Retinal pigment epithelial cell (primary cell): ENCODE results near the gene ASIC2.

Experiments used
- DNase-seq: peaks from one replicate; pipeline ENCODE4 v3.0.0-alpha.2; 2010; ENCODE audit warnings: low read depth
- H3K4me3 ChIP-seq: 2 replicates; pipeline ENCODE4 v1.5.1; 2011; ENCODE audit warnings: mild to moderate bottlenecking, low read length, control low read depth, moderate library complexity
- CTCF ChIP-seq: conservative IDR thresholded peaks from 2 replicates; pipeline ENCODE4 v1.5.1; 2011; ENCODE audit warnings: low read depth, low read length, control low read depth, inconsistent platforms

Gene ASIC2

GRCh38 chr17:33137426-33137825 lies 155.7 kb downstream of the ASIC2 start:
- no peak for DNase-seq
- H3K4me3 ChIP-seq, result no peak overlapping the region
- no peak for TF ChIP-seq CTCF

- no peak for TF ChIP-seq CTCF
- DNase-seq, result no peak
- H3K4me3 ChIP-seq, result no peak overlapping the region
Measured at GRCh38 chr17:33135691-33136090, 157.4 kb downstream of the ASIC2 start.

- no peak for TF ChIP-seq CTCF
- H3K4me3 ChIP-seq, result no peak overlapping the region
- DNase-seq, result no peak
Measured at GRCh38 chr17:33131620-33132019, 161.5 kb downstream of the ASIC2 start.

GRCh38 chr17:33127706-33128105 lies 165.4 kb downstream of the ASIC2 start:
- no peak for DNase-seq

GRCh38 chr17:33126086-33126485 lies 167.0 kb downstream of the ASIC2 start:
- no peak overlapping the region for H3K4me3 ChIP-seq
- no peak for TF ChIP-seq CTCF
- no peak for DNase-seq

More at GRCh38 chr17:33127706-33128105, 165.4 kb downstream of the ASIC2 start:
- TF ChIP-seq CTCF, result no peak
- H3K4me3 ChIP-seq, result no peak overlapping the region

- TF ChIP-seq CTCF, result no peak
- no peak for DNase-seq
Measured at GRCh38 chr17:33125552-33125950, 167.5 kb downstream of the ASIC2 start.

GRCh38 chr17:33124871-33125551 lies 168.1 kb downstream of the ASIC2 start:
- no peak for DNase-seq
- TF ChIP-seq CTCF, result no peak
- H3K4me3 ChIP-seq, result no peak overlapping the region

More at GRCh38 chr17:33125552-33125950, 167.5 kb downstream of the ASIC2 start:
- H3K4me3 ChIP-seq, result no peak overlapping the region
